H9 (cell line): Measurements from ENCODE around the gene WDR70. TPM values are rescaled to one million over a fixed set of nuclear protein-coding genes. Genes with fewer than 3 reads are reported as not detected.

Source experiments
- DNase-seq: peaks from one replicate; pipeline ENCODE4 v3.0.0-alpha.2; 2017
- H2AFZ ChIP-seq: one replicate; pipeline ENCODE4 v1.6.1; 2013; ENCODE audit warnings: mild to moderate bottlenecking, low read length, control low read depth, moderate library complexity
- H2AK5ac ChIP-seq: 2 replicates; pipeline ENCODE4 v1.6.1; 2013; ENCODE audit warnings: low read length, control low read depth, mixed read lengths; ENCODE audit not compliant: insufficient read length
- H2BK120ac ChIP-seq: one replicate; pipeline ENCODE4 v1.6.1; 2013; ENCODE audit warnings: low read depth, mild to moderate bottlenecking, low read length, control low read depth, inconsistent platforms; ENCODE audit not compliant: poor library complexity, severe bottlenecking
- H2BK12ac ChIP-seq: 2 replicates; pipeline ENCODE4 v1.6.1; 2013; ENCODE audit warnings: low read length, control low read depth, mixed read lengths, low read depth; ENCODE audit not compliant: insufficient read length
- H2BK15ac ChIP-seq: 2 replicates; pipeline ENCODE4 v1.6.1; 2013; ENCODE audit warnings: low read depth, low read length, control low read depth
- H2BK20ac ChIP-seq: one replicate; pipeline ENCODE4 v1.6.1; 2013; ENCODE audit warnings: low read depth, mild to moderate bottlenecking, low read length, control low read depth, inconsistent platforms; ENCODE audit not compliant: poor library complexity, severe bottlenecking
- H2BK5ac ChIP-seq: 2 replicates; pipeline ENCODE4 v1.6.1; 2013; ENCODE audit warnings: low read length, control low read depth, mixed read lengths; ENCODE audit not compliant: insufficient read length
- H3K14ac ChIP-seq: 2 replicates; pipeline ENCODE4 v1.6.1; 2013; ENCODE audit warnings: low read length, control low read depth; ENCODE audit not compliant: insufficient read depth
- H3K18ac ChIP-seq: 2 replicates; pipeline ENCODE4 v1.6.1; 2013; ENCODE audit warnings: low read depth, mild to moderate bottlenecking, mixed read lengths, low read length, control low read depth; ENCODE audit not compliant: insufficient read length
- H3K23ac ChIP-seq: 2 replicates; pipeline ENCODE4 v1.6.1; 2013; ENCODE audit warnings: low read length, control low read depth, mixed read lengths, low read depth; ENCODE audit not compliant: insufficient read length
- H3K23me2 ChIP-seq: 2 replicates; pipeline ENCODE4 v1.6.1; 2013; ENCODE audit warnings: low read depth, mild to moderate bottlenecking, mixed read lengths, low read length, control low read depth; ENCODE audit not compliant: insufficient read length, poor library complexity, severe bottlenecking
- H3K27ac ChIP-seq: 2 replicates; pipeline ENCODE4 v1.5.1; 2013; ENCODE audit warnings: low read length, control low read depth, mixed read lengths, low read depth; ENCODE audit not compliant: insufficient read length
- H3K27me3 ChIP-seq: 2 replicates; pipeline ENCODE4 v1.6.1; 2013; ENCODE audit warnings: low read length, control low read depth, inconsistent platforms; ENCODE audit not compliant: insufficient read depth
- H3K4ac ChIP-seq: 2 replicates; pipeline ENCODE4 v1.6.1; 2013; ENCODE audit warnings: low read depth, mild to moderate bottlenecking, control low read depth, inconsistent platforms, low read length, moderate library complexity
- H3K4me1 ChIP-seq: 2 replicates; pipeline ENCODE4 v1.6.1; 2013; ENCODE audit warnings: low read length, control low read depth, inconsistent platforms; ENCODE audit not compliant: insufficient read depth
- H3K4me2 ChIP-seq: 2 replicates; pipeline ENCODE4 v1.6.1; 2013; ENCODE audit warnings: low read length, control low read depth, mixed read lengths; ENCODE audit not compliant: insufficient read length, insufficient read depth
- H3K56ac ChIP-seq: 2 replicates; pipeline ENCODE4 v1.6.1; 2013; ENCODE audit warnings: low read depth, mild to moderate bottlenecking, mixed read lengths, low read length, control low read depth; ENCODE audit not compliant: insufficient read length
- H3K79me1 ChIP-seq: 2 replicates; pipeline ENCODE4 v1.6.1; 2013; ENCODE audit warnings: low read depth, mild to moderate bottlenecking, moderate library complexity, low read length, control low read depth, inconsistent platforms; ENCODE audit not compliant: insufficient read depth, poor library complexity, severe bottlenecking
- H3K79me2 ChIP-seq: 2 replicates; pipeline ENCODE4 v1.6.1; 2013; ENCODE audit warnings: low read length, control low read depth, inconsistent platforms; ENCODE audit not compliant: insufficient read depth
- H3K9ac ChIP-seq: 2 replicates; pipeline ENCODE4 v1.6.1; 2013; ENCODE audit warnings: low read length, control low read depth, mixed read lengths; ENCODE audit not compliant: insufficient read length; ENCODE audit errors: extremely low read depth
- H3K9me3 ChIP-seq: one replicate; pipeline ENCODE4 v1.6.1; 2013; ENCODE audit warnings: low read depth, low read length, inconsistent platforms; ENCODE audit not compliant: control insufficient read depth
- H3T11ph ChIP-seq: one replicate; pipeline ENCODE4 v1.6.1; 2013; ENCODE audit warnings: mild to moderate bottlenecking, low read length, control low read depth, inconsistent platforms
- H4K20me1 ChIP-seq: one replicate; pipeline ENCODE4 v1.6.1; 2013; ENCODE audit not compliant: control insufficient read depth, insufficient read length, insufficient read depth
- H4K5ac ChIP-seq: 2 replicates; pipeline ENCODE4 v1.6.1; 2013; ENCODE audit warnings: low read depth, mild to moderate bottlenecking, mixed read lengths, low read length, control low read depth; ENCODE audit not compliant: insufficient read length
- H4K8ac ChIP-seq: replicated peaks from 2 replicates; pipeline ENCODE4 v1.6.1; 2013; ENCODE audit warnings: low read length, control low read depth, mixed read lengths, low read depth; ENCODE audit not compliant: insufficient read length
- H4K91ac ChIP-seq: 2 replicates; pipeline ENCODE4 v1.6.1; 2013; ENCODE audit warnings: low read depth, mild to moderate bottlenecking, moderate library complexity, mixed read lengths, low read length, control low read depth; ENCODE audit not compliant: insufficient read length
- H3K27ac Mint-ChIP-seq, 3 experiments: 2 replicates in 2 of 3; 3 replicates in 1 of 3; pipeline ENCODE4 v1.8.0; 2020 to 2021; ENCODE audit warnings: mixed read lengths in 3 of 3, mild to moderate bottlenecking in 1 of 3, moderate library complexity in 1 of 3
- H3K27me3 Mint-ChIP-seq: 2 replicates; pipeline ENCODE4 v1.8.0; 2021; ENCODE audit warnings: low read depth, mild to moderate bottlenecking, moderate library complexity, mixed read lengths
- H3K36me3 Mint-ChIP-seq, 3 experiments: 2 replicates in 2 of 3; 3 replicates in 1 of 3; pipeline ENCODE4 v1.8.0; 2020 to 2021; ENCODE audit warnings: low read depth in 3 of 3, mixed read lengths in 3 of 3; ENCODE audit not compliant: insufficient read depth in 1 of 3
- H3K4me1 Mint-ChIP-seq, 2 experiments: 2 replicates each; pipeline ENCODE4 v1.8.0; 2020; ENCODE audit warnings: mixed read lengths in 2 of 2
- H3K4me3 Mint-ChIP-seq, 2 experiments: 2 replicates in 1 of 2; 3 replicates in 1 of 2; pipeline ENCODE4 v1.8.0; 2020 to 2021; ENCODE audit warnings: mild to moderate bottlenecking in 2 of 2, mixed read lengths in 2 of 2, moderate library complexity in 1 of 2
- H3K9me3 Mint-ChIP-seq, 2 experiments: 2 replicates in 1 of 2; 3 replicates in 1 of 2; pipeline ENCODE4 v1.8.0; 2020; ENCODE audit warnings: mild to moderate bottlenecking in 2 of 2, mixed read lengths in 2 of 2, moderate library complexity in 1 of 2
- WGBS: extraction: QIAGEN DNeasy Blood & Tissue Kit; methylation state at CpG from one replicate; pipeline ENCODE4 v1.1.7; 2013; ENCODE audit warnings: missing lambda C conversion rate, low lambda C conversion rate, mixed read lengths; ENCODE audit not compliant: insufficient read length; ENCODE audit errors: extremely low coverage; 5-methylcytosine and 5-hydroxymethylcytosine counted together
- total RNA-seq: library from RNA; stranded (reverse); gene quantifications from 2 replicates; pipeline ENCODE4 v1.2.1, GENCODE V29; 2021
- TF ChIP-seq, protein P1 (sequence below): fragments of 200-600 bp; sonication (generic); conservative IDR thresholded peaks from 3 replicates; pipeline ENCODE4 v1.8.0; 2021; ENCODE audit warnings: antibody characterized with exemption, mild to moderate bottlenecking

WDR70 gene
- total RNA-seq, 1 experiment from 2014 or later = 38.1 TPM

GRCh38 chr5:37663538-37663937, 284.4 kb downstream of the WDR70 start:
- no peaks in the 10 kb centered on the region for H3K27me3 ChIP-seq
- no peak overlapping the region for H3K18ac ChIP-seq
- Mint-ChIP-seq H3K27ac (peak overlapping the region in 2 of 3 experiments; percentile 48 to 78; a peak in 4 of 7 replicates), H3K27me3 (no peaks in the 10 kb centered on the region), H3K36me3 (no peaks in the 10 kb centered on the region), H3K4me1 (peaks cover 15 to 20% of the 10 kb centered on the region in 2 experiments), H3K4me3 (no peak overlapping the region), H3K9me3 (no peaks in the 10 kb centered on the region)
- no CpG with 5 or more reads among the region's 5 CpGs for WGBS
- H3K14ac ChIP-seq = no peak overlapping the region
- H4K20me1 ChIP-seq = no peaks in the 10 kb centered on the region
- H3T11ph ChIP-seq = no peak overlapping the region
- TF ChIP-seq, protein P1, sequence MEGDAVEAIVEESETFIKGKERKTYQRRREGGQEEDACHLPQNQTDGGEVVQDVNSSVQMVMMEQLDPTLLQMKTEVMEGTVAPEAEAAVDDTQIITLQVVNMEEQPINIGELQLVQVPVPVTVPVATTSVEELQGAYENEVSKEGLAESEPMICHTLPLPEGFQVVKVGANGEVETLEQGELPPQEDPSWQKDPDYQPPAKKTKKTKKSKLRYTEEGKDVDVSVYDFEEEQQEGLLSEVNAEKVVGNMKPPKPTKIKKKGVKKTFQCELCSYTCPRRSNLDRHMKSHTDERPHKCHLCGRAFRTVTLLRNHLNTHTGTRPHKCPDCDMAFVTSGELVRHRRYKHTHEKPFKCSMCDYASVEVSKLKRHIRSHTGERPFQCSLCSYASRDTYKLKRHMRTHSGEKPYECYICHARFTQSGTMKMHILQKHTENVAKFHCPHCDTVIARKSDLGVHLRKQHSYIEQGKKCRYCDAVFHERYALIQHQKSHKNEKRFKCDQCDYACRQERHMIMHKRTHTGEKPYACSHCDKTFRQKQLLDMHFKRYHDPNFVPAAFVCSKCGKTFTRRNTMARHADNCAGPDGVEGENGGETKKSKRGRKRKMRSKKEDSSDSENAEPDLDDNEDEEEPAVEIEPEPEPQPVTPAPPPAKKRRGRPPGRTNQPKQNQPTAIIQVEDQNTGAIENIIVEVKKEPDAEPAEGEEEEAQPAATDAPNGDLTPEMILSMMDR = no peak
- H3K23ac ChIP-seq = no peak overlapping the region
- no peak overlapping the region for H3K27ac ChIP-seq
- DNase-seq = no peak
- H2BK5ac ChIP-seq = no peak overlapping the region
- no peak overlapping the region for H2BK20ac ChIP-seq
- H2BK120ac ChIP-seq = no peak overlapping the region
- H2AK5ac ChIP-seq = no peak overlapping the region
- H2BK12ac ChIP-seq = no peak overlapping the region
- no peak overlapping the region for H3K4ac ChIP-seq
- H4K5ac ChIP-seq = no peak overlapping the region
- no peaks in the 10 kb centered on the region; the same call in 1 of the 2 replicates for H3K4me1 ChIP-seq
- no peak overlapping the region for H2BK15ac ChIP-seq
- H3K23me2 ChIP-seq = no peaks in the 10 kb centered on the region
- H3K56ac ChIP-seq = no peak overlapping the region
- H3K9ac ChIP-seq = no peak overlapping the region
- H4K91ac ChIP-seq = no peak overlapping the region
- H3K4me2 ChIP-seq = no peak overlapping the region
- no peaks in the 10 kb centered on the region for H3K79me2 ChIP-seq
- no peak overlapping the region for H4K8ac ChIP-seq
- no peak overlapping the region for H2AFZ ChIP-seq
- H3K79me1 ChIP-seq = no peaks in the 10 kb centered on the region
- H3K9me3 ChIP-seq = no peaks in the 10 kb centered on the region
